NT2/D1 (cell line): ENCODE measurements around the gene DOCK2.
"Not testable (repeated sequence)": the region's sequence is repeated elsewhere in the genome, so short reads cannot be mapped to it uniquely, and the experiment has no call there.

Experiments
- DNase-seq: peaks from one replicate; pipeline ENCODE4 v3.0.0-alpha.2; 2011; ENCODE audit warnings: low read depth, low spot score
- H3K27me3 ChIP-seq: 2 replicates; pipeline ENCODE4 v1.6.0; 2011; ENCODE audit warnings: mild to moderate bottlenecking; ENCODE audit not compliant: insufficient read length, insufficient read depth
- H3K36me3 ChIP-seq: 2 replicates; pipeline ENCODE4 v1.6.1; 2011; ENCODE audit warnings: mild to moderate bottlenecking, low read length, mixed read lengths; ENCODE audit not compliant: insufficient read depth, insufficient read length
- H3K4me1 ChIP-seq: 2 replicates; pipeline ENCODE4 v1.5.1; 2011; ENCODE audit not compliant: insufficient read depth, insufficient read length
- H3K4me3 ChIP-seq: 2 replicates; pipeline ENCODE4 v1.5.1; 2011; ENCODE audit warnings: low read depth; ENCODE audit not compliant: insufficient read length
- H3K9ac ChIP-seq: 2 replicates; pipeline ENCODE4 v1.6.0; 2011; ENCODE audit warnings: low read depth; ENCODE audit not compliant: insufficient read length
- H3K9me3 ChIP-seq: 2 replicates; pipeline ENCODE4 v1.5.1; 2011; ENCODE audit warnings: mild to moderate bottlenecking, low read length; ENCODE audit not compliant: insufficient read depth
- SUZ12 ChIP-seq: IDR thresholded peaks from 2 replicates; pipeline ENCODE4 v1.6.1; 2011; ENCODE audit not compliant: insufficient read length, insufficient read depth; ENCODE audit errors: extremely low read depth
- YY1 ChIP-seq: IDR thresholded peaks from 2 replicates; pipeline ENCODE4 v1.6.1; 2011; ENCODE audit not compliant: insufficient read length, insufficient read depth
- ZNF274 ChIP-seq: IDR thresholded peaks from 2 replicates; pipeline ENCODE4 v1.6.1; 2011; ENCODE audit warnings: mild to moderate bottlenecking, low read depth, low read length

DOCK2 gene

DNA sequence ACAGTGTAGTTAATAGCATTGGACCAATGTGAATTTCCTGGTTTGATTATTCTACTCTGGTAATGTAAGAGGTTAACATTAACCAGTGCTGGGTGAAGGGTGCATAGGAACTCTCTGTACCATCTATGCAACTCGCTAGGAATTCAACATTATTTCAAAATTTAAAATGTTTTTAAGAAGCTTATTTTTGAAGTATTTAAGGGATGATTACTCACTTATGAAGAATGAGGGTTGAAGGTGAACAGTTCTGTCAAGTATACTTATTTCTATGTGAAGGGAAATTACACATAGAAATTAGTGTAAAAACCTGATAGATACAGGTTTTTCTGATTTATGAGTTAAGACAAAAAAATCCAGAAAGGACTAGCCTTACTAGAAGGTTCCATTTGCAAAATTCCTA lies 177.4 kb downstream of the DOCK2 start:
- H3K4me3 ChIP-seq: no peak overlapping the region
- peaks cover 8% of the 10 kb centered on the region for H3K4me1 ChIP-seq
- no peaks in the 10 kb centered on the region for H3K9me3 ChIP-seq
- H3K36me3 ChIP-seq: no peaks in the 10 kb centered on the region
- no peak overlapping the region for H3K9ac ChIP-seq
- TF ChIP-seq SUZ12: no peak
- no peak for TF ChIP-seq ZNF274
- TF ChIP-seq YY1: no peak
- H3K27me3 ChIP-seq: no peaks in the 10 kb centered on the region
- DNase-seq: no peak

DNA sequence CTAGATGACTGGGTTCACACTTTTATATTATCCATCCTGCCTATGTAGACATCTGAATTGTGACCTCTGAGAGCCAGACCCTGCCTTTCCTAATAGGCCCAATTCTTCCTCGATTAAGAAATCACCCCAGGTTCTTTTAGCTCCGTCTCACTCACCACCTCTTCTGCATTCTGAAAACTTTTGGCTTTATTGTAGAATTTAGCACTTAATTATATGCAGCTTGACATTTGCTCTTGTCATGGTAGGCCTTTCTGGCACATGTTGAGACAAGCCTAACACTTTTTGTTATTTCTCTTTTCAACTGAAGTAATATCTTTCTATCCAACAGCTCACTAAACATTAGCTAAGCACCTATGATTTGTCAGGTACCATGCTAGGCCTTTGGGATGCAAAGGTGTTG lies 180.0 kb downstream of the DOCK2 start:
- H3K27me3 ChIP-seq: no peaks in the 10 kb centered on the region
- no peaks in the 10 kb centered on the region for H3K4me1 ChIP-seq
- no peak overlapping the region for H3K4me3 ChIP-seq
- TF ChIP-seq ZNF274: no peak
- no peak for TF ChIP-seq YY1
- TF ChIP-seq SUZ12: no peak
- DNase-seq: no peak
- no peaks in the 10 kb centered on the region for H3K9me3 ChIP-seq
- no peak overlapping the region for H3K9ac ChIP-seq
- H3K36me3 ChIP-seq: no peaks in the 10 kb centered on the region

DNA sequence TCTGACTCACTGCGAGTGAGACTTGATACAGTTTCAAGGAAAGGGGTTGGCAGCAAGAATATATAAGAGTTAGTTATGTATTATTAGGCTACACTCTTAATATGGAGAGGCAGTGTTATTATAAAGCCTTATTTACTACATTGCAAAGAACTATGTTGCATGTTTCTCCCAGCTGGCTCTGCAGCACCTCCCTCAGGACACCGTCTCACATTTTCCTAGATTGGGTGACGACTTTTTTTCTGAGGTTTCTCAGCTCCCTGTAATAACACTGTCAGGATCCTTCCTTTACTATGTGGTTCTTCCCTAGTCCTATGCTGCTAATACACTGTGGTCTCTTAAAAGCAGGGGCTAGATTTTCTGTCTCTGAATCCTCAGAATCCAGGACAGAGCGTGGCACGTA lies 189.5 kb downstream of the DOCK2 start:
- no peaks in the 10 kb centered on the region for H3K4me1 ChIP-seq
- no peak overlapping the region for H3K9ac ChIP-seq
- H3K4me3 ChIP-seq: no peak overlapping the region
- no peaks in the 10 kb centered on the region for H3K27me3 ChIP-seq
- no peak for DNase-seq
- H3K36me3 ChIP-seq: no peaks in the 10 kb centered on the region
- no peaks in the 10 kb centered on the region for H3K9me3 ChIP-seq
- TF ChIP-seq SUZ12: no peak

DNA sequence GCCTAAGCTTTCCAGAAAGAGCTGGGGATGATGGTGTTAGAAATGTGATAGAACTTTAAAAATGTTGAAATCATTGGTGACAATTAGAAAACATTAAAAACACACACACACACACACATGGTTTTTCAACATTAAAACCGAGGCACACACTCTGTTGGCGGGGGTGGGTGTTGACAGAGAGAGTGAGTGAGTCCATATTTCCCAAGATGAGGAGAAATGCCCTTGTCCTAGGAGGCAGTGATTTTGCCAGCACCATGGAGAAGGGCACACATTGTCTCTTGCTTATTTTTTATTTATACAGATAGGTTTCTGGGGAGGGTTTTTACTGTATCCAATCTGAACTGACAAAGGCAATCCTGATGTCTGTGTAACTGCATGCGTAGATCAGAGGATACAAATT lies 190.7 kb downstream of the DOCK2 start:
- no peak for DNase-seq
- Histone ChIP-seq H3K4me1 (no peaks in the 10 kb centered on the region), H3K27me3 (no peaks in the 10 kb centered on the region), H3K4me3 (no peak overlapping the region), H3K9me3 (no peaks in the 10 kb centered on the region), H3K36me3 (no peaks in the 10 kb centered on the region), H3K9ac (no peak overlapping the region)
- TF ChIP-seq ZNF274 (no peak), SUZ12 (no peak), YY1 (no peak)

DNA sequence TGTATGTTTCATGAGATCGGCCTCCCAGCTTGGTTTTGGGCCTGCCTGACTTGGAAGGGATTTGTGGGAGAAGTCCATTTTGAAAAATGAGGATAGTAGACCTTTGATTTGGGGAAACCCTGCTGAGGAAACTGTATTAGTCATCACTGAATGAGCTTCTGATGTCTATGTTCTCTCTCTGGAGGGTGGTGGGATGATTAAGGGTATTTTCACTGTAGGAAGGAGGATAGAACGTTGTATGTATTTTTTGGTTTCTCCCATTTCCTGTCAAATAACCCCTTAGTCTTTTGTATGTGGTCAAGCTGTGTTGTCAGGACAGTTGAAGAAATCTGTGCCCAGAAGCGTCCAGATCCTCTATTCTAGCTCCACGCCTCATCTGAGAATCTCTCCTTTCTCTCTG lies 191.3 kb downstream of the DOCK2 start:
- TF ChIP-seq SUZ12 (no peak), YY1 (no peak), ZNF274 (no peak)

DNA sequence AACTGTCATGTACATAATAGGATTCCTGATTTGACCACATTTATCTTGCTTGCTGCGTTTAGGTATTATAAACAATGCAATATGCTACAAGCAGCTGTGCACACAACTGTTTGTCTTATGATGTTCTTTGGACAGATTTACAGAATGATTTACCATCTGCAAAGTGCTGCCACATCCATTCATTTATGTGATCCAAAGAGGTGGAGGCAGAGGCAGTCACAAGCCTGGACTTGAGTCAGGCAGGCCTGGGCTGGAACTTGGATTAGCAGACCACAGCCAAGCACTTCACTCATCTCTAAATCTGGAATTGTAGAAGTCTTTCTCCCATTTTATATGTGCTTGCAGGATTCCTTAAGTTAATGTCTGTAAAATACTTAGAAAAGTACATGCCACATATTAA lies 194.3 kb downstream of the DOCK2 start:
- Histone ChIP-seq H3K27me3 (no peaks in the 10 kb centered on the region), H3K4me3 (no peak overlapping the region), H3K36me3 (no peaks in the 10 kb centered on the region), H3K9ac (no peak overlapping the region), H3K4me1 (no peaks in the 10 kb centered on the region), H3K9me3 (no peaks in the 10 kb centered on the region)
- TF ChIP-seq YY1: no peak
- TF ChIP-seq SUZ12: no peak
- DNase-seq: no peak

More for the DNA sequence above, 191.3 kb downstream of the DOCK2 start:
- no peaks in the 10 kb centered on the region for H3K4me1 ChIP-seq
- H3K27me3 ChIP-seq: no peaks in the 10 kb centered on the region
- H3K36me3 ChIP-seq: no peaks in the 10 kb centered on the region
- H3K4me3 ChIP-seq: no peak overlapping the region
- no peak overlapping the region for H3K9ac ChIP-seq
- no peak for DNase-seq
- no peaks in the 10 kb centered on the region for H3K9me3 ChIP-seq

DNA sequence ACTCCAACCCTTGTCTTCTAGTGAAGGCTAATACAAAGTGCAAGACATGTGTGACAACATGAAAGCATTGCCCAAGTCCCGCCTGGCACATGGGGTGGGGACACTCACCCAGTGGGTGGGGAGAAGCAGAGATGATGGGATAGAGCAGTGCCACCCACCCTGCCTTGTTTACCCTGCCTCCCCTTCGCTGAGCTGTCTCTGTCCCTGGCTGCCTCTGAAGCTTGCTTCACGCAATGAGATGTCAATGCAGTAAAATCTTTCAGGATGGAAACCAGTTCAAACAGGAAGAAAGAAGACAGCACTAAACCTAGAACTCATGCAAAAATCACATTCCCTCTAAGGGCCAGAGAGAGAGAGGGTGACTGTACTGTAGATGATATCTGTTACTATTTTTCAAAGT lies 195.2 kb downstream of the DOCK2 start:
- Histone ChIP-seq H3K36me3 (no peaks in the 10 kb centered on the region), H3K9me3 (no peaks in the 10 kb centered on the region), H3K4me1 (no peaks in the 10 kb centered on the region), H3K27me3 (no peaks in the 10 kb centered on the region), H3K4me3 (no peak overlapping the region), H3K9ac (no peak overlapping the region)
- DNase-seq: no peak
- TF ChIP-seq SUZ12 (no peak), YY1 (no peak), ZNF274 (no peak)

DNA sequence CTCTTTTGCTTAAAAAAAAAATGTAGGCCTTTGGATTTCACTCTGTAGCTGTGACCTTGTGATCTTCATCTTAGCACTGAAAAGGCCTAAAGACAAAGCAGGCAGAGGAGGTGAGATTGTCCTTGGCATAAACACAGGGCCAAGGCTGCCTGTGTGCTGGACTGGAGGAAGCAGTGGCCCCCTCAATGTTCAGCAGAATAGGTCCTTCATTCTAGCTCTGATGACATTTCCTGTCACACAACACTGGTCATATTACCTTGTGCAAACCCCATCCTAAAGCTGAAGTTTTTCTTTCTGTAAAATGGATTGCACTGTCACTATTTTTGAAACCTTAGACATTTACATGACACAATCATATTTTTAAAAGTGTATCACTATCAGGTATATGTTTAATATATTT lies 195.8 kb downstream of the DOCK2 start:
- TF ChIP-seq SUZ12: no peak
- TF ChIP-seq ZNF274: no peak
- no peak for TF ChIP-seq YY1
- Histone ChIP-seq H3K9me3 (no peaks in the 10 kb centered on the region), H3K9ac (no peak overlapping the region), H3K27me3 (no peaks in the 10 kb centered on the region), H3K36me3 (no peaks in the 10 kb centered on the region), H3K4me3 (no peak overlapping the region), H3K4me1 (no peaks in the 10 kb centered on the region)
- DNase-seq: no peak

DNA sequence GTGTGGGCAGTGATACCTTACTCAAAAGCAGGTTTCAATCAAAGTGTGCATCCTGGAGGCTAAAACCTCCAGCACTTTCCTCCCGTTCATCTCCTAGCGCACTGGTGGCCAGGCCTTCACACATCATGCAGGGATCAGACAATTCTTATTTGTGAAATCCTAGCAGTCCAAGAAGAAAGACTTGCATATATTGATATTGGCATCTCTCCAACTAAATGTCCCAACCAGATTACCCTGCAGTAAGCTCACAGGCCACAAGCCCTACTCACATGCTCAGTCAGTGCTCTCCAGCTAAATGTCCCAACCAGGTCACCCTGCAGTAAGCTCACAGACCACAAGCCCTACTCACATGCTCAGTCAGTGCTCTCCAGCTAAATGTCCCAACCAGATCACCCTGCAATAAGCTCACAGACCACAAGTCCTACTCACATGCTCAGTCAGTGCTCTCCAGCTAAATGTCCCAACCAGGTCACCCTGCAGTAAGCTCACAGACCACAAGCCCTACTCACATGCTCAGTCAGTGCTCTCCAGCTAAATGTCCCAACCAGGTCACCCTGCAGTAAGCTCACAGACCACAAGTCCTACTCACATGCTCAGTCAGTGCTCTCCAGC lies 196.7 kb downstream of the DOCK2 start:
- not testable (repeated sequence) for H3K36me3 ChIP-seq, H3K9me3 ChIP-seq, H3K4me1 ChIP-seq, H3K27me3 ChIP-seq, H3K9ac ChIP-seq, H3K4me3 ChIP-seq, DNase-seq

DNA sequence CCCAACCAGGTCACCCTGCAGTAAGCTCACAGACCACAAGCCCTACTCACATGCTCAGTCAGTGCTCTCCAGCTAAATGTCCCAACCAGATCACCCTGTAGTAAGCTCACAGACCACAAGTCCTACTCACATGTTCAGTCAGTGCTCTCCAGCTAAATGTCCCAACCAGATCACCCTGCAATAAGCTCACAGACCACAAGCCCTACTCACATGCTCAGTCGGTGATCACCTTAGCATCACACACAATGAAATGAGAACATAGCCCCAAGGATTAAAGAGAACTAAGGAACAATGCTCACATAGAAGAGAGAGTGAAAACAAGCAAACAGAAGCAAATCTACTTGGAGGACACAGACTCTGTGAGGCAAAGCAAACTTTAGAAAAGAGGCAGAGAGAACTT lies 197.5 kb downstream of the DOCK2 start:
- not testable (repeated sequence) for H3K9me3 ChIP-seq, H3K4me3 ChIP-seq, H3K36me3 ChIP-seq, H3K9ac ChIP-seq, H3K27me3 ChIP-seq, H3K4me1 ChIP-seq, DNase-seq
